PC-3 (cell line): ENCODE results near the gene AKR1B15.

Experiments
- EZH2 ChIP-seq: fragments of 300-600 bp; sonication (generic); IDR thresholded peaks from one replicate; pipeline ENCODE4 v1.6.1; 2017; ENCODE audit warnings: antibody characterized with exemption, mild to moderate bottlenecking, low read length; ENCODE audit not compliant: unreplicated experiment
- EZH2phosphoT487 ChIP-seq: fragments of 300-600 bp; sonication (generic); IDR thresholded peaks from 2 replicates; pipeline ENCODE4 v1.6.1; 2018; ENCODE audit warnings: mild to moderate bottlenecking, antibody characterized with exemption, low read length, borderline replicate concordance
- TF ChIP-seq, protein P1 (sequence below): fragments of 300-600 bp; sonication (generic); conservative IDR thresholded peaks from 2 replicates; pipeline ENCODE4 v1.5.1; 2017; ENCODE audit warnings: antibody characterized with exemption, low read depth, mild to moderate bottlenecking, low read length

DNA sequence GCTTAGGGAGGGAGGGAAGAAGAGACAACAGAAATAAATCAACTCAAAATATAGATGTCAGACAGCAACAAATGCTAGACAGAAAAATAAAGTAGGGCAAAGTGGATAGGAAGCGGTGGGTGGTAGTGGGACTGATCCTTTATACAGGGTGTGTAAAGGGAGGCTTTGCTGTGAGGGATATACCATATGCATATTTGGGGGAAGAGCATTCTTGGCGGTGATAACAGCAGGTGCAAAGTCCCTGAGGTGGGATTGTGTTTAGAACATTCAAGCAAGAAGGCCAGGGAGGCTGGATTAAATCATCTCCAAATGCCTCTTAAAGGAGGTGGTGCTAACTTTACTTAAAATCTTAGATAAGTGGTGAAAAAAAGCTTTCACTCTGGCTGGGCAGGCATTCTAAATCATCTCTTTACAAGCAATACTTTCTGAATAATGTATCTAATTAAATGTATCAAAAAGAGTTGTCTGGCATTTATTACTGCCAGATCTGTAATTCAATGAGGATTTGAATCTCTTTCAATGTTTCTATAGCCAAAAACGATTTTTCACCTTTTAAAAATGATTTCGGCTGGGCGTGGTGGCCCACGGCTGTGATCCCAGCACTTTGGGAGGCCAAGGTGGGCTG is 9.4 kb upstream of the AKR1B15 start:
- TF ChIP-seq EZH2phosphoT487 (no peak), EZH2 (no peak)
- TF ChIP-seq, protein P1, sequence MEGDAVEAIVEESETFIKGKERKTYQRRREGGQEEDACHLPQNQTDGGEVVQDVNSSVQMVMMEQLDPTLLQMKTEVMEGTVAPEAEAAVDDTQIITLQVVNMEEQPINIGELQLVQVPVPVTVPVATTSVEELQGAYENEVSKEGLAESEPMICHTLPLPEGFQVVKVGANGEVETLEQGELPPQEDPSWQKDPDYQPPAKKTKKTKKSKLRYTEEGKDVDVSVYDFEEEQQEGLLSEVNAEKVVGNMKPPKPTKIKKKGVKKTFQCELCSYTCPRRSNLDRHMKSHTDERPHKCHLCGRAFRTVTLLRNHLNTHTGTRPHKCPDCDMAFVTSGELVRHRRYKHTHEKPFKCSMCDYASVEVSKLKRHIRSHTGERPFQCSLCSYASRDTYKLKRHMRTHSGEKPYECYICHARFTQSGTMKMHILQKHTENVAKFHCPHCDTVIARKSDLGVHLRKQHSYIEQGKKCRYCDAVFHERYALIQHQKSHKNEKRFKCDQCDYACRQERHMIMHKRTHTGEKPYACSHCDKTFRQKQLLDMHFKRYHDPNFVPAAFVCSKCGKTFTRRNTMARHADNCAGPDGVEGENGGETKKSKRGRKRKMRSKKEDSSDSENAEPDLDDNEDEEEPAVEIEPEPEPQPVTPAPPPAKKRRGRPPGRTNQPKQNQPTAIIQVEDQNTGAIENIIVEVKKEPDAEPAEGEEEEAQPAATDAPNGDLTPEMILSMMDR, result no peak
